PFSK-1 (cell line): ENCODE measurements around the gene HUS1.

ENCODE experiments used
- FOXP2 ChIP-seq: optimal IDR thresholded peaks from 2 replicates; pipeline ENCODE3; 2011; ENCODE audit warnings: borderline replicate concordance, control low read depth, inconsistent platforms; ENCODE audit not compliant: insufficient read depth; ENCODE audit errors: extremely low read length, extremely low read depth
- POLR2AphosphoS5 ChIP-seq: IDR thresholded peaks from 2 replicates; pipeline ENCODE4 v1.6.1; 2012; ENCODE audit warnings: low read depth, mild to moderate bottlenecking, control low read depth, low read length, moderate library complexity
- SIN3A ChIP-seq: IDR thresholded peaks from 2 replicates; pipeline ENCODE4 v1.6.1; 2012; ENCODE audit warnings: mild to moderate bottlenecking, low read length, moderate library complexity, borderline replicate concordance; ENCODE audit not compliant: insufficient read depth
- TAF1 ChIP-seq: IDR thresholded peaks from 2 replicates; pipeline ENCODE4 v1.6.1; 2012; ENCODE audit warnings: low read length, control low read depth, borderline replicate concordance; ENCODE audit not compliant: insufficient read depth
- TF ChIP-seq, protein P1 (sequence below), 2 experiments: IDR thresholded peaks; 2 replicates each; pipeline versions ENCODE4 v1.6.1 to v1.8.0; 2011 to 2012; ENCODE audit warnings: low read depth in 2 of 2, low read length in 2 of 2, control low read depth in 1 of 2, inconsistent platforms in 1 of 2, mild to moderate bottlenecking in 1 of 2, moderate library complexity in 1 of 2; ENCODE audit not compliant: insufficient read depth in 1 of 2

The HUS1 gene

DNA sequence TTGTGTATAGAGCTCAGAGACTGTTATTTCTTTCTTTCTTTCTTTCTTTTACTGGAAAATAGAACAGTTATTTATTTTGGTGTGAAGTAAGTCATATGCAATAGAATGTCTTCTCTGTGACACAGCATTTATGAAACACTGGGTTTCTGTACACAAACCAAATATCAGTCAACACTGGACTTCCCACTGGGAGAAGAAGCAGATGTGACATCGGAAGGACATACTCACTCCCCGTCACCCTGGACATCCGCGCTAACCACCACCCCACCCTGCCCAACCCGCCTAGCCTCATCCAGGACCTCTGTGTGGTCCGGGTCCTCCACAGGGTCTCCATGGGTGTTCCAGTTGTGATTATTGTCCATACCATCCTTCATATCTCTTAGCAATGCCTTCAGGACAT, 27.5 kb upstream of the HUS1 start:
- TF ChIP-seq TAF1 (no peak), POLR2AphosphoS5 (no peak), SIN3A (no peak), FOXP2 (no peak)
- TF ChIP-seq, protein P1, sequence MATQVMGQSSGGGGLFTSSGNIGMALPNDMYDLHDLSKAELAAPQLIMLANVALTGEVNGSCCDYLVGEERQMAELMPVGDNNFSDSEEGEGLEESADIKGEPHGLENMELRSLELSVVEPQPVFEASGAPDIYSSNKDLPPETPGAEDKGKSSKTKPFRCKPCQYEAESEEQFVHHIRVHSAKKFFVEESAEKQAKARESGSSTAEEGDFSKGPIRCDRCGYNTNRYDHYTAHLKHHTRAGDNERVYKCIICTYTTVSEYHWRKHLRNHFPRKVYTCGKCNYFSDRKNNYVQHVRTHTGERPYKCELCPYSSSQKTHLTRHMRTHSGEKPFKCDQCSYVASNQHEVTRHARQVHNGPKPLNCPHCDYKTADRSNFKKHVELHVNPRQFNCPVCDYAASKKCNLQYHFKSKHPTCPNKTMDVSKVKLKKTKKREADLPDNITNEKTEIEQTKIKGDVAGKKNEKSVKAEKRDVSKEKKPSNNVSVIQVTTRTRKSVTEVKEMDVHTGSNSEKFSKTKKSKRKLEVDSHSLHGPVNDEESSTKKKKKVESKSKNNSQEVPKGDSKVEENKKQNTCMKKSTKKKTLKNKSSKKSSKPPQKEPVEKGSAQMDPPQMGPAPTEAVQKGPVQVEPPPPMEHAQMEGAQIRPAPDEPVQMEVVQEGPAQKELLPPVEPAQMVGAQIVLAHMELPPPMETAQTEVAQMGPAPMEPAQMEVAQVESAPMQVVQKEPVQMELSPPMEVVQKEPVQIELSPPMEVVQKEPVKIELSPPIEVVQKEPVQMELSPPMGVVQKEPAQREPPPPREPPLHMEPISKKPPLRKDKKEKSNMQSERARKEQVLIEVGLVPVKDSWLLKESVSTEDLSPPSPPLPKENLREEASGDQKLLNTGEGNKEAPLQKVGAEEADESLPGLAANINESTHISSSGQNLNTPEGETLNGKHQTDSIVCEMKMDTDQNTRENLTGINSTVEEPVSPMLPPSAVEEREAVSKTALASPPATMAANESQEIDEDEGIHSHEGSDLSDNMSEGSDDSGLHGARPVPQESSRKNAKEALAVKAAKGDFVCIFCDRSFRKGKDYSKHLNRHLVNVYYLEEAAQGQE (IDR thresholded peaks at IDR 0.05; ENCODE audit: insufficient read depth in 1 of 2, low read depth in 2 of 2, low read length in 2 of 2) = no peak

DNA sequence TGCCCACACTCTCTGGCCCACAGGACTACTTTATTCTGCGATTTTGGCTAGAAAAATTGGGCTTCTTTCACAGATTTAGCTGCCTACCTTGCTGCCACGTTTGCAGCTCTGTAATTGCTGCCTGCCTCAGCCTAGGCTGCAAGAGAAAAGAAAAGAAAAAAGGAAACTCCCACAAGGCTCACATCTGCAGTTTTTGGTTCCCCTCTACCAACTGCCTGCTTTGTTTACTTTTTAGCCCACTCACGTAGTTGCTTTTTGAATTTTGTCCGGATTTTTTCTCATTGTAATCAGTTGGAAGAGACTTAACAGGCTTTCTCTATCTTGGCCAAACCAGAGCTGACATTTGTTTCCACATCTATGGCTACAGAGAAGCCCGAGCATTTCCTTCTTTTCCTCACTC, 25.2 kb upstream of the HUS1 start:
- TF ChIP-seq POLR2AphosphoS5 (no peak), FOXP2 (no peak), SIN3A (no peak), TAF1 (no peak)
- TF ChIP-seq, protein P1 (IDR thresholded peaks at IDR 0.05; ENCODE audit: insufficient read depth in 1 of 2, low read depth in 2 of 2, low read length in 2 of 2) = no peak

DNA sequence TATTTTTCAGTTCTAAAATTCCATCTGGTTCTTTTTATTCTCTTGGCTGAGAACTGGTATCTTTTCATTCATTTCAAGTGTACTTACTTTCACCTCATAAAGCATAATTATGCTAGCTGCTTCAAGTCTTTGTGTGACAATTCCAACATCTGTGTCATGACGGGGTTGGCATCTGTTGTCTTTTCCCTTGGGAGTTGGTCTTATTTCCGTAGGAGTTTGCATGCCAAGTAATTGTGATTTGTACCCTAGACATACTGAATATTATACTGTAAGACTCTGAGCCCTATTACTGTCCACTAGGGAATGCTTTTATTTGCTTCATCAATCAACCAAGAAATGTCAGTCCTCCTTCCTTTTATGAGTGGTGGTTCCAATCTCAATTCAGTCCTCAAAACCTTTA, 24.6 kb upstream of the HUS1 start:
- TF ChIP-seq FOXP2 = no peak
- TF ChIP-seq, protein P1 (IDR thresholded peaks at IDR 0.05; ENCODE audit: insufficient read depth in 1 of 2, low read depth in 2 of 2, low read length in 2 of 2) = no peak
- TF ChIP-seq SIN3A = no peak
- TF ChIP-seq TAF1 = no peak
- TF ChIP-seq POLR2AphosphoS5 = no peak

DNA sequence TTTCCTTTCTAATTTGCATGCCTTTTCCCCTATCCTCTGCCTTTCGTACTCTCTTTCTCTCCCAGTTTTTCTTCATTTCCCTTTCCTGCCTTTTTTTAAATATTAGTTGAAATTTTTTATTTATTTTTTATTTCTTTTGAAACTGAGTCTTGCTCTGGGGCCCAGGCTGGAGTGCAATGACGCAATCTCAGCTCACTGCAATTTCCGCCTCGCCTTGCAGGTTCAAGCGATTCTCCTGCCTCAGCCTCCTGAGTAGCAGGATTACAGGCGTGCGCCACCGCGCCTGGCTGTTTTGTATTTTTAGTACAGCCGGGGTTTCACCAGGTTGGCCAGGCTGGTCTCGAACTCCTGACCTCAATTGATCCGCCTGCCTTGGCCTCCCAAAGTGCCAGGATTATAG, 20.0 kb upstream of the HUS1 start:
- TF ChIP-seq TAF1 (no peak), POLR2AphosphoS5 (no peak), SIN3A (no peak), FOXP2 (no peak)
- TF ChIP-seq, protein P1 (IDR thresholded peaks at IDR 0.05; ENCODE audit: insufficient read depth in 1 of 2, low read depth in 2 of 2, low read length in 2 of 2) = no peak

DNA sequence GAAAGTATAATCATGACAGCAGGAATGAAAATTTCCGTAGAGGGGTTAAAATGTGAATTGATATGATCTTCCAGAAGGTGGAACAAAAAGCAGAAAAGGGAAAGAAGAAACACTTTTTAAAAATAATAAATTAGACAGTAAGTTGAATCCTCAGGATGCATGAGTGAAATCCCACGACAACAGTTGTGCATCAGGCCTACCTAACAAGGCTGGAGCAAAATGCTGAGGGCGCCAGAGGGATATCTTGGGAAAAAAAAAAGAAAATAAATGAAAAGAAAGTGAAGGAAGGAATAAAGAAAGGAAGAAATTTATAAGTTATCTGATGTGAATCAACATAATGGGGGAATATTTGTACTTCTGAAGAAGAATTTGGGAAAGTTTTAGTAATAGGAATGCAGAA, 13.0 kb upstream of the HUS1 start:
- TF ChIP-seq SIN3A = no peak
- TF ChIP-seq, protein P1 (IDR thresholded peaks at IDR 0.05; ENCODE audit: insufficient read depth in 1 of 2, low read depth in 2 of 2, low read length in 2 of 2) = no peak
- TF ChIP-seq POLR2AphosphoS5 = no peak
- TF ChIP-seq TAF1 = no peak
- TF ChIP-seq FOXP2 = no peak
